Measurements from ENCODE around the gene SLC30A3. TPM values are rescaled to one million over a fixed set of nuclear protein-coding genes. Genes with fewer than 3 reads are reported as not detected.

The SLC30A3 gene
- total and polyA plus RNA-seq, 3 donors from 2014 or later = 111 to 160 (median 130) TPM

DNA sequence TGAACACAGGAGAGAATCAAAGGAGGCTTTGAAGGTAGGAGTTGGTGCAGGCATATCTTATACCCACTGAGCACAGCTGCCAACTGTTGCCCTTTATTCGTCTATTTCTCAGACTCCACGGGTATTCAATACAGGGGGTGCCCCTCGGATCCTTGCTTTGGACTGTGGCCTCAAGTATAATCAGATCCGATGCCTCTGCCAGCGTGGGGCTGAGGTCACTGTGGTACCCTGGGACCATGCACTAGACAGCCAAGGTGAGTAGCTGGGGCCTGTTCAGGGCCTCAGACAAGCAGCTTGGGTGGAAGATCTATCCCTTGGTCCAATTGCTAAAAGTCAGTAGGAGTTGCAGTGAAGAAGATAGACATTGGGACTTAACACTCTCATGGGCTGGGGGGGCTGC, 40.4 kb downstream of the SLC30A3 start:
- intact Hi-C loops (cut with DNase I; ENCODE audit: low total_unique reads) = no loop called here
- TF ChIP-seq, protein P1, sequence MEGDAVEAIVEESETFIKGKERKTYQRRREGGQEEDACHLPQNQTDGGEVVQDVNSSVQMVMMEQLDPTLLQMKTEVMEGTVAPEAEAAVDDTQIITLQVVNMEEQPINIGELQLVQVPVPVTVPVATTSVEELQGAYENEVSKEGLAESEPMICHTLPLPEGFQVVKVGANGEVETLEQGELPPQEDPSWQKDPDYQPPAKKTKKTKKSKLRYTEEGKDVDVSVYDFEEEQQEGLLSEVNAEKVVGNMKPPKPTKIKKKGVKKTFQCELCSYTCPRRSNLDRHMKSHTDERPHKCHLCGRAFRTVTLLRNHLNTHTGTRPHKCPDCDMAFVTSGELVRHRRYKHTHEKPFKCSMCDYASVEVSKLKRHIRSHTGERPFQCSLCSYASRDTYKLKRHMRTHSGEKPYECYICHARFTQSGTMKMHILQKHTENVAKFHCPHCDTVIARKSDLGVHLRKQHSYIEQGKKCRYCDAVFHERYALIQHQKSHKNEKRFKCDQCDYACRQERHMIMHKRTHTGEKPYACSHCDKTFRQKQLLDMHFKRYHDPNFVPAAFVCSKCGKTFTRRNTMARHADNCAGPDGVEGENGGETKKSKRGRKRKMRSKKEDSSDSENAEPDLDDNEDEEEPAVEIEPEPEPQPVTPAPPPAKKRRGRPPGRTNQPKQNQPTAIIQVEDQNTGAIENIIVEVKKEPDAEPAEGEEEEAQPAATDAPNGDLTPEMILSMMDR (IDR thresholded peaks at IDR 0.05) = no peak
- TF ChIP-seq POLR2A (IDR thresholded peaks at IDR 0.05) = no peak
- no peak for DNase-seq
- Histone ChIP-seq H3K4me3 (no peak overlapping the region), H3K27ac (no peak overlapping the region), H3K9me3 (no peaks in the 10 kb centered on the region), H3K36me3 (ENCODE audit: low read depth, missing control alignments) (no peaks in the 10 kb centered on the region), H3K4me1 (peaks cover 18% of the 10 kb centered on the region), H3K27me3 (no peaks in the 10 kb centered on the region)
- 90 to 98% methylated on average over 5 of the region's 5 CpGs for WGBS, 2 donors

DNA sequence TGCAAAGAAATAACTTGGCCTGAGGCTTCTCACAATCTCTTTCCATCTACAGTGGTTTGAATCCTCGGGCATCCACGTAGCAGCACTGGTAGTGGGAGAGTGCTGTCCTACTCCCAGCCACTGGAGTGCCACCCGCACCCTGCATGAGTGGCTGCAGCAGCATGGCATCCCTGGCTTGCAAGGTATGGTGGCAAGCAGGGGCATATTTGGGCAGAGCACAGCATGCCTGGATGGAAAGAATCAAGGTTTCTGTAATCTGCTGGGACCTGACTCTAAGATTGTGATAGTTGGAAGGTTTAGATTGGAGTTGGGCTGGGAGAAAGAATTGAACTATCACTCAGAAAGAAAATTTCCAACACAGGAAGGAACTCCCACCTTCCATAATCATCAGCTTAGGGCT, 41.7 kb downstream of the SLC30A3 start:
- TF ChIP-seq, protein P1 (IDR thresholded peaks at IDR 0.05) = no peak
- no peak for TF ChIP-seq POLR2A (IDR thresholded peaks at IDR 0.05)
- Histone ChIP-seq H3K27ac (no peak overlapping the region), H3K36me3 (ENCODE audit: low read depth, missing control alignments) (no peaks in the 10 kb centered on the region), H3K4me1 (peaks cover 17% of the 10 kb centered on the region), H3K9me3 (no peaks in the 10 kb centered on the region), H3K4me3 (no peak overlapping the region), H3K27me3 (no peaks in the 10 kb centered on the region)
- WGBS, 2 donors = 81 to 91% methylated on average over 3 of the region's 3 CpGs
- intact Hi-C loops (cut with DNase I; ENCODE audit: low total_unique reads) = no loop called here
- no peak for DNase-seq

DNA sequence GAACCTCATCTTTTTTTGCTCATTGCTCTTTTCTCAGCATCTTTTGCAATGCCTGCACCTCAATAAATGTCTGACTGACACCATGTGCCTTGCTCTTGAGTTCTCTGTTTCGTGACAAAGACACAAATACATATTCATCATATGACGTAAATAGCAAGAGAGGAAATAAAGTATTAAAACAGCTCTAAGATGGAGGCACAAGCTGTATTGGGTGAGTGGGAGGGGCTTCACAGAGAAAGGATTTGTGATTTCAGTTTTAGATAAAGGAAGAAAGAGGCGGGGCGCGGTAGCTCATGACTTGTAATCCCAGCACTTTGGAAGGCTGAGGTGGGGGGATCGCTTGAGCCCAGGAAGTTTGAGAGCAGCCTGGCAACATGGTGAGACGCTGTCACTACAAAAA, 42.8 kb downstream of the SLC30A3 start:
- intact Hi-C loops (cut with DNase I; ENCODE audit: low total_unique reads) = no loop called here
- TF ChIP-seq, protein P1 (IDR thresholded peaks at IDR 0.05) = no peak
- no peak for TF ChIP-seq POLR2A (IDR thresholded peaks at IDR 0.05)
- 93 to 94% methylated on average over 7 of the region's 7 CpGs for WGBS, 2 donors

DNA sequence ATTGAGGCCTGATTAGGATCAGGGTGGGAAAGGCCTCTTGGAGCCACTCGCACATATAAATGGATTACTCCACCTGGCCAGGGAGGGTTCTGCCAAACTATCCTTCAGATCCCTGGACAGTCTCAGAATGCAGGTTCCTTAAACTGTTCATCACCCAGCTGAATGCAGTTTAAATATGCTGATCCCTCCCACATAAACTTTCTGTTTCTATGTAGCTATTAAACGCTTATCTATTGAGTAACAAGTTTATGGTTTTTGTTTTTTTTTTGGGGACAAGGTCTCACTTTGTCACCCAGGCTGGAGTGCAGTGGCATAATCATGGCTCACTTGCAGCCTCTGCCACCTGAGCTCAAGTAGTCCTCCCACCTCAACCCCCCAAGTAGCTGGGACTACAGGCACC, 43.8 kb downstream of the SLC30A3 start:
- 58 to 80% methylated on average over 2 of the region's 2 CpGs for WGBS, 2 donors
- Histone ChIP-seq H3K27me3 (no peaks in the 10 kb centered on the region), H3K27ac (peak overlapping the region; percentile 21 to 69), H3K36me3 (ENCODE audit: low read depth, missing control alignments) (no peaks in the 10 kb centered on the region), H3K4me1 (peaks cover 17% of the 10 kb centered on the region), H3K9me3 (no peaks in the 10 kb centered on the region), H3K4me3 (no peak overlapping the region)
- no peak for DNase-seq
- intact Hi-C loops (cut with DNase I; ENCODE audit: low total_unique reads) = loop anchor here (10.0 kb wide), 1 partner anchor 134 kb away; the partner anchor contains the start of gene KHK
- TF ChIP-seq, protein P1 (IDR thresholded peaks at IDR 0.05) = no peak
- no peak for TF ChIP-seq POLR2A (IDR thresholded peaks at IDR 0.05)

More for the DNA sequence above, 42.8 kb downstream of the SLC30A3 start:
- Histone ChIP-seq H3K9me3 (no peaks in the 10 kb centered on the region), H3K4me1 (peaks cover 17% of the 10 kb centered on the region), H3K27me3 (no peaks in the 10 kb centered on the region), H3K36me3 (ENCODE audit: low read depth, missing control alignments) (no peaks in the 10 kb centered on the region), H3K4me3 (no peak overlapping the region), H3K27ac (no peak overlapping the region)
- no peak for DNase-seq

DNA sequence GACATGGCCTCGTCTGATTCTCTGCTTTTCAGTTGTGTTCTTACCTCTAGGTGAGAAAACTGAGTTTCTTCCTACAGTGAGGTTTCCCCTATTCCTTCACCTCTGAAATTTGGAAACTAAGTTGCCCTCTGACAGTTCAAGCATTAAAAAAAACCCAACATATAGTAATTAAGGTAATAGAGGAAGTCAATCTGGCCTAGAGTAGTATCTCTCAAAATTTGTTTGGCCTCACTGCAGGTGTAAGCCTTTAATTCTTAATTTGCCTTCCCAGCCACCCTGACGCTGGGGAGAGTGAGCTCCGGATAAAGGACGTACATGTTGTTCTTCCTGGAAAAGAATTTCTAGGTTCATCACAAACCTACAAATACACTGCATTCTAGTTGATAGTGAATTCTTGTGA, 44.2 kb downstream of the SLC30A3 start:
- no peak overlapping the region for H3K4me3 ChIP-seq
- H3K27me3 ChIP-seq = no peaks in the 10 kb centered on the region
- TF ChIP-seq, protein P1 (IDR thresholded peaks at IDR 0.05) = no peak
- no peak for TF ChIP-seq POLR2A (IDR thresholded peaks at IDR 0.05)
- 38 to 52% methylated on average over 4 of the region's 4 CpGs for WGBS, 2 donors
- peaks cover 17% of the 10 kb centered on the region for H3K4me1 ChIP-seq
- no peaks in the 10 kb centered on the region for H3K9me3 ChIP-seq
- intact Hi-C loops (cut with DNase I; ENCODE audit: low total_unique reads) = loop anchor here (10.0 kb wide), 1 partner anchor 134 kb away; the partner anchor contains the start of gene KHK
- no peak for DNase-seq
- peak overlapping the region; percentile 21 to 69 for H3K27ac ChIP-seq
- no peaks in the 10 kb centered on the region for H3K36me3 ChIP-seq (ENCODE audit: low read depth, missing control alignments)

Data from testis (tissue), 3 donors.